ENCODE data around the gene ERC1.

ERC1 gene

DNA sequence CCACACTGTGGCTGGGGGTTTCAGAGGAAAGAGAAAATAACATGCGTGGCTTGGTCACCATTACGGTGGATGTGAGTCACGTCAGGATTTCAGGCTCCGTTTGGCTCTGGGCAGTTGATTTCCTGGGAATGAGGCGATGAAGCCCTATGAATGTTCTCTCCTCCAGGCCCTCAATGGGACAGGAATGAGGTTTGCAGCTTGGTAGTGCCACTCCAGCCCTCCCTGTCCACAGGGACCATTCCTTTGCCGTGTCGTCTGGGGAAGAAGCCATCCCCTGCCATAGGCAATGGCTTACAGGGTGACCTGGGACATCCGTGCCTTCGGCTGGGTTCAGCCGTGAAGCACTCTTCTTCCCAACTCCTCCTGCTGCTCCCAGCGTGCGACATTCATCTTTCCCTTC is 508.3 kb downstream of the ERC1 start:
- DNase-seq, result no peak

DNA sequence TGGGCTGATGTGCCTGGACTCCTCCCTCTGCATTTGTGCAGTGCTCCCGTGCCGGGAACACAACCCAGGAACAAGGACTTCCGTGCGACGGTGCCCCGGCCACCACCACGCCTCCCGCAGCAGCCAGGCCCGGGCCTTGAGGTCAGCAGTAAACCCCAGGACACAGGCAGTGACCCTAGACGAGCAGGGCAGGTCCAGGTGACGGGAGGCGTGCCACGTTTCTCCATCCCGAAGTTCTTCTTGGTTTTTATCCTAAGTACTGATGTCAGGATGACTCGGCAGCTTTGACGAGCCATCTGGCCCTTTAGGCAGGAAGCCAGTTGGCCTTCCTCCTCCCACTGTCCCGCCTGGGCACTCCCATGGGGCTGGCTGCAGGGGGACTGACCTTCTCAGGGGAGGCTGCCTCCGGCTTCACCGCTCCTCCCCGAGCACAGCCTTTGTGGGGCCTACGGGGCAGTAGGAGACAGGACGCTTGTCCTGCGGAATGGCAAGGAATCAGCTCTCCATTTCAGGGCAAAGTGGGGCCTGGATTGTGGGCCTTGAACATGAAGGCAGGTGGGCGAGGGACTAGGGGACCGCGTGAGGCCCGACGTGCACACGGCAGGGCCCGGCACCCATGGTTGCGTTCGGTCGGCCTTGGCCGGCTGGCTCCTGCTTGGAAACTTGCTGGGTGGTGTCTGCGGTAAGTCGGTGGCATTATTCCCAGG is 509.2 kb downstream of the ERC1 start:
- DNase-seq, result no peak

DNA sequence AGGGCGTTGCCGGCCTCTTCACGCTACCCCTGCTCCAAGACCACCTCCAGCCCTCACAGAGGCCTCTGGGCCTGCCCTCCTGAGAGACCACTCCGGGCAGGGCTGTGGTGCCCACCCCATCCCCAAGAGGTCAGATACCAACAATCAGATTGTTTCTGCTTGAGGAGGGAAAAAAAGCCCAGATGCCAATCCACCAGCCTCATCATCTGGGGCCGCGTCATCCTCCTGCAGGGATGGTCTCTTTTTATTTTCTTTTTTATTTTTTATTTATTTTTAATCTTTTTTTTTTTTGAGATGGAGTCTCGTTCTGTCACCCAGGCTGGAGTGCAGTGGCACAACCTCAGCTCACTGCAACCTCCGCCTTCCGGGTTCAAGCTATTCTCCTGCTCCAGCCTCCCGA is 510.0 kb downstream of the ERC1 start:
- no peak for DNase-seq

DNA sequence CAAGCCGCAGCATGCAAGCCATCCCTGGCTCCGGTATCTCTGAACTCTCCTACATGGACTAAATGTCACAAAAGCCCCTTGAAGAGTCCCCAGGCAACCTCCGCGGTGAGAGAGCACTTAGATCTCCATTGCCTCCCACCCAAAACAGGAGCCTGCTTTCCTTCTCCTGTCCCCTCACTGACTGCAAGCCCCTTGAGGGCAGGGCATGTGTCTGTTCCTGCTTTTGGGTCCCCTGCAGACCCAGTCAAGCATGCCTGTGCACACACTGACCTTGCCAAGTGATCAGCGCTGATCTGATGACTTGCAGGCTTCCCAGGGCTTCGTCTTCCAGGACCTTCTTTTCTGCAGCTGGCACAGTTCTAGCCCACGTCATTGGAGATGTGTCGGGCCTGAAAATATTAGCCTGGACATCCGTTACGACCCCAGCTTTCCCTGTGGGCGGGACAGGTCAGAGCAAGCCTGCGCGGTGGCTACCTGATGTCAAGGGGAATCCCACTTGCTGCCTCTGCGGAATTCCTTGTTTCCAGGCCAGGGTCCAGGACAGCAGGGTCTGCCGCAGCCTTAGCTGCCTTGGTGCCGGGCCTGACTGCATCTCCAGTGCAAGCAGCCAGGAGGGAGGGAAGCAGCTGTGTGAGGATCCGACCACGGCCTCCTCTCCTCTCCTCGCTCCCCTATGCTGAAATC is 510.8 kb downstream of the ERC1 start:
- no peak for DNase-seq

DNA sequence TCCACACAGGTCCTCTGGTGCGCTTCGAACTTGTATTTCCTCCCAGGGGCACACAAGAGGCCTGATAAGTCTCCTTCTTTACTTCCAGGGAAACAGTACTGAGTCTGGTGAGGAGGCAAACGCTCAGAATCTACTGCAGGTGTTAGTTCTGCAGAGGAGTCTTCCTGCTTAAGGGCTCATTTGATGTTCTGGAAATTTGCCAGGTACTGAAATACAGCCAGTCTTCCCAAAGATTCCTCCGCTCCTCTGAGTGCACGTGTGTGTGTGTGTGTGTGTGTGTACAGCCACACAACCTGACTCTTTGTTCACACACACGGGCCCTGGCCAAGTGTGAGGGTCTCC is 511.3 kb downstream of the ERC1 start:
- DNase-seq, result no peak

DNA sequence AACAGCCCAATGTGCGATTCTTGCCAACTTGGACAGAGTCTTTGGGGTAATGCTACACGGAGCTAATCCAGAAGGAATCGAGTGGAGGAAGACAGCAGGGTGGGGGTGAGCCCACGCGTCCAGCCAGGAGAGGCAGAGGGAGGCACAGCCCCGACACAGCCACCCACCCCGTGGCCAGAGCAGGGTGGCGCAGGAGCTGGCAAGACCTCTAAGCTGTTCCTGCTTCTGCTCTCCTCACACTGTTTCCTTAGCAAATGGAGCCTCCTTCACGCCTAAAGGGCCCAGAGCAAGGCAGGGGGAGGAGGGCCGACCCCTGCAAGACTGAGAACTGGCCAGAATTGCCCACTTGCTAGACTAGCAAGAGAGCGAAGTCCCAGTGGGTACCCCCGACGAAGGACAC is 511.8 kb downstream of the ERC1 start:
- DNase-seq, result no peak

DNA sequence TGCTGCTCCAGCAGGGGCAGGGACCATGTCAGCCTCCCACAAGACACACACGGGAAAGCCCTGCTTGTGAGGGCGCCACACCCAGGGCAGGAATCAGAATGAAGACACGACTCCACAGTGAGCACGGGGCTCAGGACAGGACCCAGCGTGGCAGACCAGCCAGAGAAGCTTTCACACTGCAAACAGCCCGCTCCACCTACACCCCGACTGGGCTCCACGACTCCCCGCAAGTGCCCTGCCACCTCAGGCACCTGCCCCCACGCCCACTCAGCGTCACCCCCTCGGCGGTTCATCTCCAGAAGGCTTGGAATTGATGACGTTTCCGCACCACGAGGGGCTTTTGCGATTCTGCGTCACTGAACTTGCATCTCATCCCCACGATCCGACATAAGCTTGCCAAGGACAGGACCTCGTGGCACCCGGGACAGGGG is 512.3 kb downstream of the ERC1 start:
- DNase-seq, result no peak

DNA sequence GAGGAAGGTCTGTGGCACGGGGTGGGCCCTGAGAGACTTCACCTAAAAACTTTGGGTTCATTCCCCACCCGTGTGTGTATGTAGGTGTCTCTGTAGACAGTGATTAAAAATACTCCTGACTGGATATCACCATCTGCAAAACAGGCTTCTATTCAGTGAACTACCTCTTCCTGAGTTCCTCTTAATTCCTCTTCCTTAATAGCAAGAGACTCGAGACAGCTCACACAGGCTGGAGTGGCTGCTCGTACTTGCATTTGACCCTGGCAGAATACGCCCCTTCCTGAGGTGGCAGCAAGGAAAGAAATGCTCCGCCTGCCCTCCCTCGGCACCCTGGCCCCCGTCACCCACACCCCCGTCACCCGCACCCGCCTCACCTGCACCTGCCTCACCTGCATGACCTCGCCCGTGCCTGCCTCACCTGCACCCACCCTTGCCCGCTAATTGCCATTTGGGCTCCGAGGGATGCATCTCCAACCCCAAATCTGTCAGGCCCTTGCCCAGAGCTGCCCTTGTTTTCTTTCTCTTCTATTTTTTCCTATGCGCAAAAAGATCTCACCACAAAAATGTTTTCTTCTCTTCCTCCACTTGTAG is 513.4 kb downstream of the ERC1 start:
- no peak for DNase-seq

DNA sequence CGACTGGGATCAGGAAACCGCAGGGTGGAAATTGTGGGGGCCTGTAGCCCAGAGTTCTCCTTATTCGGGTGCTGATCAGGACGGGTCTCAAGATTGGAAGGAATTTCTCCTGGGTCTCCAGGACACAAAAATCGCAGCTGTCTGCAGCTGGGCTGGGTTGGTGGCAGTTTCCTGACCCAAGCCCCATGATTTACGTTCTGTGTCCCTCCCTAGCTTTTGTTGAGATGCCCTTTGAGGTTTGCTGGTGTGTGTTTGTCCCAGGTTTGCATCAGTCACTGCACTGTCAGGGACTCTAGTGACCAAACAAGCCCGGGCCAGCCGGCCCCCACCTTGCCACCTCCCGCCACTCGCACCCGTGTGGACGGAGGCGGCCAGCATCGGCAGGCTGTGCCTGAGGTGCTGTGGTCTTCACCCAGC is 513.9 kb downstream of the ERC1 start:
- DNase-seq, result no peak

DNA sequence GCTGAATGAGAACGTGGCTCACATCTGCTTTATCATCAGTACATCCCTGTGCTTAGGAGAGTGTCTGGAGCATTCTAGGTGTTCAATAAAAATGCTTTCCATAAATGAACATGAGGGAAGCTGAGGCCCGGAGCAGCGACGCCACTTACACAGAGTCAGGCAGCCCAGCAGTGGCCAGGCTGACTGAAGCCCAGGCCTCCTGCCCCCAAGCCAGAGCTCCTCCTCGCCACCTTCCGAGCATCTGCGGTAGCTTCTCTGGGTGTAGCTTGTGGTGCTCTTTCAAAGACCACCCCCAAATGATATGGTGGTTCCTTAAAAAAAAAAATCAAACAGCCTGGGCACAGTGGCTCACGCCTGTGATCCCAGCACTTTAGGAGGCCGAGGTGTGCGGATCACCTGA is 514.6 kb downstream of the ERC1 start:
- no peak for DNase-seq

DNA sequence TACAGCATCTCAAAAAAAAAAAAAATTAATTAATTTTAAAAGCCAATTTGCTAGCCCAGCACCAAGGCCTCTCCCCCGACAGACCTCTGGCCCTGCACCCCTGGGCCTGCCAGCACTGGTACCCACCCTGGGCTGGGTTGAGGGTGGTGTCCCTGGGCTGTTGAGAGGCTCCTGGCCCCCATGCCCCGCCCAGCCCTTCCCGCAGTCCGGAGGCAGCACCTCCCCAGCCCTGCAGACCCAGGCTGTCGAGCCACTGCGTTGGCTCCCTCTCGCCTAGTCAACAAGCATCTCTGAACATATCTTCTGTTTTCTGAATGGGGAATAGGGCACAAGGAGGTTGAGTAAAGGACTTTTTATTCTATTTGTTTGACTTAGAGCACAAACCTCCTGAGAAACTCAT is 516.3 kb downstream of the ERC1 start:
- DNase-seq, result no peak

DNA sequence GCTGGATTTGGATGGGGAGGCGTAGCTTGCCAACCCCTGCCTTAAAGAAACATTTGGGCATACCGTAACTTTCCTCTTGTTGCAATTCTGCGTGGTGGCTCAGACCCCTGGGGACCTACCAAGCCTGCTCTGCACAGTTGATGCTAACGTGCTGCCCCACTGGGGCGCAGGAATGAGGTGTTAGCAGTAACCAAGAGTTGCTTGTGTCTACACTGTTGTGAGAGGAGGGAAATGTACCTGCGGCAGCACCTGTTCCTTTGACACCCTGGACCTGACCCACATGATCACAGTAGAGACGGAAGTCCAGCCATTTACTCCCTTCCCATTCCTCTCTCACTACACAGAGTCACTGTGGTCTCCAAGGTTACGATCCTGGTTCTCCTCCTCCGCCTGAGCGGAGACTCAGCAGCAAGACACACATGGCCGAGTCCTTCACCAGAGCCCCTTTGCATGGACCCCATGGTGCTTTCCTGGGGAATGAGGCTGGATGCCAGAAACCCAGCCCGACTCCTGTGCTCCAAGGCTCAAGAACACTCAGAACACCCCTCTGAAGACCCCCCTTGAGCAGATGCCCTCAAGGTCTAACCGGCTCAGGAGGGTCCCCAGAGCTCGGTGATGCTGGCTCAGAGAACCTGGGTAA is 518.5 kb downstream of the ERC1 start:
- DNase-seq, result no peak

DNA sequence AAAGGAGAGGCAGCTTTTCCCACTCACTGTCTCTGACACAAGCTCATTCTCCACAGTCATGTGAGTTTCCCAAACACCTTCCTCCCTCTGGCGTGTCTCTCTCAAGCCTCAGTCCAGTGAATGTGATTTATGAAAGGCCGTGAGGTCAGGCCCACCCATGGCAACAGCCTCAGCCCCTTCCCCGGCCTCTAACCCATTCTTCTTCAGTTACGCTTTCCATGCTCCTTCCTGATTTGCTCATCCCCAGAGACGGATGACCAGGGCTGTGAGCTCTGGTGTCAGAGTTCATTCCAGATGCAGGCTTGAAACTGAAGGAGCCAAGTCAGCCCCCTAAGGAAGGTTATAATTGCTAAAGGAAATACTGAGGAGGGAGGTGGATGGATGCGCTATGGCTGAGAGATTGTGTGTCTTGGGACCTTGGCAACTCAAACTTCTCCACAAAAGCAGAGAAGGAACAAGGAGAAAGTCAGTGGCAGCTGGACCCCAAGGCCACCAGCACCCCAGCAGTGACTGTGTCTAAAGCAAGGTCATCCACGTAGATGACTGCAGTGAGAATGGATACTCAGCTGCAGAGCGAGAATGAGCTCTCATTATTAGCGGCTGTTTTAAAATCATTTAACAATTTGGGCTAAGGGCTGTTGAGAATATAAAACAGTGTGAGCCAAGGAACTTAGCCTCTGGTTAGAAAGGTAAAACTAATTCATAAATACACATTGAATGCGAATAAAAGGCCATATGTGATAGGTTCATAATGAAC is 519.2 kb downstream of the ERC1 start:
- DNase-seq, result no peak

DNA sequence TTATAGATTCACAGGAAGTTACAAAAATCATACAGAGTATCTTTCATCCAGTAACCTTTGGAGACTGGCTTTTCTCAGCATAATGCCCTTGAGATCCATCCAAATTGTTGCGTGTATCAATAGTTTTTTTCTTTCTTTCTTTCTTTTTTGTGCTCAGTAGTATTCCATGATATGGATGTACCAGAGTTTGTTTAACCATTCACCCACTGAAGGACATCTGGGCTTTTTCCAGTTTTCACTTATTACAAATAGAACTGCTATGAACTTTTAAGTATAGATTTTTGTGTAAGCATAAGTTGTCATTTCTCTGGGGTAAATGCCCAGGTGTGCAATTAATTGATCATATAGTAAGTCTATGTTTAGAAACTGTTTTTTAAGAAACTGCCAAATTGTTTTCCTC is 524.0 kb downstream of the ERC1 start:
- no peak for DNase-seq

DNA sequence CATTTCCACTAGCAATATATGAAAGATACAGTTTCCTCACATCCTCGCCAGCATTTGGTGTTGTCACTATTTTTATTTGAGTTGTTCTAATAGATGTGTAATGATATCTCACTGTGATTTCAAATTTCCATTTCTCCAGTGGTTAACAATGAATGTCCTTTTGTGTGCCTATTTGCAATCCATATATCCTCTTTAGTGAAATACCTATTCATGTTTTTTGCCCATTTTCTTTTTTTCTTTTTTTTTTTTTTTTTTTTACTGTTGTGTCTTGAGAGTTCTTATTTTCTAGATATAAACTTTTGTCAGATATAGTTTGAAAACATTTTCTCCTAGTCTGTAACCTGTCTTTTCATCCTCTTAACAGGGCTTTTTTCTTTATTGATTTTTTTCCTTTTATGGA is 524.4 kb downstream of the ERC1 start:
- no peak for DNase-seq

DNA sequence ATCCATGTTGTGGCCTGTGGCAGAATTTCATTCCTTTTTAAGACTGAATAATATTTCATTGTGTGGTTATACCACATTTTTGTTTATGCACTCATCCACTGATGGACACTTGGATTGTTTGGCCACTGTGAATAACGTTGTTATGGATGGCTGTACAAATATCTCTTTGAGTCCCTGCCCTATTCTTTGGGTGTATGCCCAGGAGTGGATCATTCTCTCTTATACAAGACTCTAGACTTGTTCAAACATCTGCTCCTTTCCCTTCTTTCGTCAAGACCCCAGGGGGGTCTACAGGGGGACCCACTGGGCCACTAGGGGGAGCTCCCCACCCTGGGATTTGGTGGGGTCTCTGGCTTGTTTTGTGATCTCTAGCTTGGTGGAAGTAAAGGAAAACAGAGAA is 526.0 kb downstream of the ERC1 start:
- no peak for DNase-seq

DNA sequence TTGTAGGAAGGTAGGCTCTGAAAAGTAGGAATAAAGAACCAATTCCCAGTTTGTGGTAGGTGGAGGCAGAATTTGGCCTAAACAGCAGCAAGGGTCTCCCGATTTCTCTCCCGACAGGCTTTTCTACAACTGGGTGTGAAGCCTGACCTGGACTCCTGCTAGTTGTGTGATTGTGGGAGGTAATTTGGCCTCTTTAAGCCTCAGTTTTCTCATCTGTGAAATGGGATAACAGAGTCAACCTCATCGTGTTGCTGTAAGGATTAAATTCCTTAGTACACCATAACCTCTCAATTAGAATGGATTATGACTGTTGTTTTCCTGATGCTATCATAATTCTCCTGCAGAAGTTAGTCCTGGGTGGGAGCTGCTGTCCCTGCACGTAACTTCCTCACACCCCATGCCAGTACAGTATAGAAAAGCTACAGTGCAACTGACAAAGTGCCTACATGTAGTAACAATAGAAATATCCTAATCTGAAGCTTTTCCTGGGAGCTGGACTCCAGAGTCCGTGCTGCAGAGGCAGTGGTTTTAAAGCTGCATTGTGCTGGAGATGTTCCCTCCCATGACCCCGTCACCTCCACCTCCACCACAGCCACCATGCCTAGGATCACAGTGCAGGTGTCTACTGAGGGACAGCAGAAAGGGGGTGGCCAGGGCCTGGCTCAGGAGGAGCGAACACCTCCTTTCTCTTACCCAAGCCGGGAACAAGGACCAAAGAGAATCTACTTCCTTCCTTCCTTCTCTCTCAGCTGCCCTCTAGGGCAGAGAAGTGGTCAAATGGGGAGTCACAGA is 526.9 kb downstream of the ERC1 start:
- no peak for DNase-seq

DNA sequence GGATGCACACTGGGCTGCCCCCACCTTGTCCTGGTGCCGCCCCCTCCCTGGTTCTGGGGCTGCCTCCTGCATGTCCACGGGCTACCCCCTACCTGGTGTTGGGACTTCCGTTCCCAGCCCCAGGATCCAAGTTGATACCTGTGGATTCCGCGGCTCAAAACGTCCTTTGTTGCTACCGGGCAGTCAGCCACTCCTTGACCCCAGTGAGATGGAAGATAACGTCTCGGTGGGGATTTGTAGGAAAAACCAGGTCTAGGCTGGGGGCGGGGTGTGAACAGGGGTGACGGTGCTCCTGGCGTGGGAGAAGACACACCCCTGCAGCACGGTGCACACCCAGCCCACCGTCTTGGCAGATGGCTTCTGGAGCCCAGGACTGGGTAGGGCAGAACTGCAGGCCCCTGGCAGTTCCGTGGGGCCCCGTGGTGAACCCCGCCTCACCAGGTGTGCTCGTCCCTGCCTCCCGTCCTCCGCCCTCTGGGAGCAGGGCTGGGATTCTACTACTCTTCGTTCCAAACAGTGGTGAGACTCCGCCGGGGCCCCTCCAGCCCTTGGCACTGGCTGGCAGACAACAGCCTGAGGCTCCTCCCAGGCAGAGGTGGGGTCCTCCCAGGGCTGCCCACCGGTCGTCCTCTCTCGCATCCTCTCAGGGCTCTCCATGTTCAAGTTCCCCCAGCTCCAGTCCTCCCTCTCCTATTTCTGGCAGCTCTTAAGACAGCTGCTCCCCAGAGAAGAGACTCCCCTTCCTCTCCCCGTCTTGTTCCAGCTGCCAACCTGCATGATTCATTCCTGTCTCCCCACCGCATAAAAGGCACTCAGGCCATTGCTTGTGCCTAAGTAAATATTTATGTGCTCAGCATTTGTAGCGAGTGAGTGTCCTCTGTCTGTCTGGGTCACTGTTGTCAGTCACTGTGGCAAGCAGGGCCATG is 527.8 kb downstream of the ERC1 start:
- no peak for DNase-seq

DNA sequence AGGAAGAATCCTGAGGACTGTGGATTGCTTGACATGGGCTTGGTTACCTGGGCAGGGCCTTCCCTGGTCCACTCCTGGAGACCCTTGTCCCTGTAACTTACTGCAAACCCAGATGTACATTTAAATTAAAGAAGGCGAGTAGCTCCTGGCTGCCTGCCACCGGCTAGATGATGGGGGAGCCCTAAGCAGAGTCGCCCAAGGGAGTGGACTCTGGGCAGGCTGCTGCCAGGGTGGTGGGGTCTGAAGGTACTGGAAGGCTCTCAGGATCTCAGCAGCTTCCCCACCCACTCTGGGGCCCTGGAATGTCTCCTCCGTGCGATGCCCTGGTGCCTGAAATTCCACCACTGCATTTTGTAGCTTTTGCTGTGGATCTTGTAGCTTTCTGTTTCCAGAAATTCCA is 528.6 kb downstream of the ERC1 start:
- no peak for DNase-seq

DNA sequence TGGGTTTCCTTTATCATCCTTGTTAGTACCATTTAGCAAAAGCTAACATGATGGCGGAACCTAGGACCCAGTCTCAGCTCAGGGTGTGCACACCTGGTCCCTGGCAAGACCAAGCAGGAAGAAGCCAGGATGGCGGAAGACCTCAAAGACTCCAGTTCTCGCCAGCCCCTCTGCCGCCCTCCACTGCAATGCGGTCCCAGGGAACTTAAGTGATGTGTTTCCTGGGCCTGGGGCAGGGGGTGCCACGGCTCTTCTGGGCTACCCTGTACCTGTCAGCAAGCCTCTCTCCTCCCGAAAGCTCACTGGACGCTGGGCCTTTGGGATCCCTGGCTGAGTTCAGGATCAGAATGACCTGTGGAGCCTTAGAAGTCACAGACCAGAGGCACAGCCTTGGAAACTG is 532.0 kb downstream of the ERC1 start:
- DNase-seq, result no peak

DNA sequence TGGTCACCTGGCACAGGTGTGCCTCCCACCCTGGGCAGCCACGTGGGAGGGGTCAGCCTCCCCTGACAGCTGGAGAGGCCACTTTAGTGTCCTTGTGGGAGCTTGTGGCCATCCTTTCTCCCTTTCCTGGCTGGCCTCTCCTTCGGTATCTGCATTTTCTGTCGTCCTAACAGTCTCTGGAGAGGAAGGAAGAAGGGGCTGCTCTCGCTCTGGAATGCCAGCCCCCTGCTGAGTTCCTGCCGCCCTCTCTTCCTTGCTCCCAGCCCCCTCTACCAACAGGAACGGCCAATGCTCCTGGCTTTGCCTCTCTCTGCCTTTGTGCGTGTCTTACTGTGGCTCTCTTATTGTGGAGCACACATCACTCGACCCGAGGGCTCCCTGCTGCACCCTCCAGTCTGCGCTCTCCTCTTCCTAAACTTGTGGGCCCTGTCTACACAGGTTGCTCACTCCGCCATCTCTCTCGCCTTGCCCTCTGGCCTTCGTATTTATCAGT is 532.6 kb downstream of the ERC1 start:
- no peak for DNase-seq

All from midbrain (tissue), 1 donor.